Measurements from ENCODE around the gene CHN2.

The CHN2 gene

GRCh38 chr7:29412912-29413311 is 218.3 kb downstream of the CHN2 start:
- no peak for ATAC-seq
- TF ChIP-seq ZFP3 (CRISPR knock-in tag; IDR thresholded peaks at IDR 0.05) = no peak
- TF ChIP-seq ZNF70 (CRISPR knock-in tag; IDR thresholded peaks at IDR 0.05) = no peak
- TF ChIP-seq CSDC2 (CRISPR knock-in tag; IDR thresholded peaks at IDR 0.05) = no peak
- no peak for TF ChIP-seq CSRNP3 (CRISPR knock-in tag; IDR thresholded peaks at IDR 0.05)

GRCh38 chr7:29413626-29414136 is 219.1 kb downstream of the CHN2 start:
- ATAC-seq = no peak
- TF ChIP-seq TSHZ2 (CRISPR knock-in tag; IDR thresholded peaks at IDR 0.05) (no peak), ZFP30 (CRISPR knock-in tag; IDR thresholded peaks at IDR 0.05) (no peak), ARNTL (CRISPR knock-in tag; IDR thresholded peaks at IDR 0.05; ENCODE audit: borderline replicate concordance, low read depth) (no peak), ZNF8 (CRISPR knock-in tag; IDR thresholded peaks at IDR 0.05) (no peak), ISL1 (CRISPR knock-in tag; IDR thresholded peaks at IDR 0.05) (no peak), ZFP3 (CRISPR knock-in tag; IDR thresholded peaks at IDR 0.05) (no peak), GLIS3 (CRISPR knock-in tag; IDR thresholded peaks at IDR 0.05) (no peak), ZC3H10 (CRISPR knock-in tag; IDR thresholded peaks at IDR 0.05) (no peak)

GRCh38 chr7:29414216-29414615 is 219.6 kb downstream of the CHN2 start:
- TF ChIP-seq ZC3H10 (CRISPR knock-in tag; IDR thresholded peaks at IDR 0.05) = no peak
- TF ChIP-seq TOX (CRISPR knock-in tag; IDR thresholded peaks at IDR 0.05; ENCODE audit: borderline replicate concordance) = no peak
- no peak for TF ChIP-seq ARNTL (CRISPR knock-in tag; IDR thresholded peaks at IDR 0.05; ENCODE audit: borderline replicate concordance, low read depth)
- no peak for TF ChIP-seq ISL1 (CRISPR knock-in tag; IDR thresholded peaks at IDR 0.05)
- TF ChIP-seq TSHZ2 (CRISPR knock-in tag; IDR thresholded peaks at IDR 0.05) = no peak
- TF ChIP-seq ZNF8 (CRISPR knock-in tag; IDR thresholded peaks at IDR 0.05) = no peak
- no peak for TF ChIP-seq CREB5 (CRISPR knock-in tag; IDR thresholded peaks at IDR 0.05; ENCODE audit: low read depth)
- ATAC-seq = no peak

- TF ChIP-seq BACH2 (CRISPR knock-in tag; IDR thresholded peaks at IDR 0.05; ENCODE audit: borderline replicate concordance) (no peak), ZFP30 (CRISPR knock-in tag; IDR thresholded peaks at IDR 0.05) (no peak), TOX (CRISPR knock-in tag; IDR thresholded peaks at IDR 0.05; ENCODE audit: borderline replicate concordance) (no peak), ESRRG (CRISPR knock-in tag; IDR thresholded peaks at IDR 0.05) (no peak), CREB5 (CRISPR knock-in tag; IDR thresholded peaks at IDR 0.05; ENCODE audit: low read depth) (no peak), ZC3H10 (CRISPR knock-in tag; IDR thresholded peaks at IDR 0.05) (no peak), PPARA (CRISPR knock-in tag; IDR thresholded peaks at IDR 0.05; ENCODE audit: borderline replicate concordance) (no peak), SNAI2 (CRISPR knock-in tag; IDR thresholded peaks at IDR 0.05) (no peak), RARB (CRISPR knock-in tag; IDR thresholded peaks at IDR 0.05) (no peak), OSR1 (CRISPR knock-in tag; IDR thresholded peaks at IDR 0.05) (no peak), ISL1 (CRISPR knock-in tag; IDR thresholded peaks at IDR 0.05) (no peak), TCF4 (CRISPR knock-in tag; IDR thresholded peaks at IDR 0.05; ENCODE audit: borderline replicate concordance) (no peak), PATZ1 (CRISPR knock-in tag; IDR thresholded peaks at IDR 0.05; ENCODE audit: borderline replicate concordance) (no peak), TSHZ2 (CRISPR knock-in tag; IDR thresholded peaks at IDR 0.05) (no peak)
- no peak for ATAC-seq
Measured at GRCh38 chr7:29415215-29415614, 220.6 kb downstream of the CHN2 start.

Data from SK-N-SH treated with all-trans-retinoic acid at 6 μM for 48 hours (cell line).